ENCODE data around the gene ATXN1. TPM values are rescaled to one million over a fixed set of nuclear protein-coding genes. Genes with fewer than 3 reads are reported as not detected.

Gene ATXN1
- total and polyA plus RNA-seq, 2 experiments from 2014 or later, result 4.8 to 9.1 TPM

DNA sequence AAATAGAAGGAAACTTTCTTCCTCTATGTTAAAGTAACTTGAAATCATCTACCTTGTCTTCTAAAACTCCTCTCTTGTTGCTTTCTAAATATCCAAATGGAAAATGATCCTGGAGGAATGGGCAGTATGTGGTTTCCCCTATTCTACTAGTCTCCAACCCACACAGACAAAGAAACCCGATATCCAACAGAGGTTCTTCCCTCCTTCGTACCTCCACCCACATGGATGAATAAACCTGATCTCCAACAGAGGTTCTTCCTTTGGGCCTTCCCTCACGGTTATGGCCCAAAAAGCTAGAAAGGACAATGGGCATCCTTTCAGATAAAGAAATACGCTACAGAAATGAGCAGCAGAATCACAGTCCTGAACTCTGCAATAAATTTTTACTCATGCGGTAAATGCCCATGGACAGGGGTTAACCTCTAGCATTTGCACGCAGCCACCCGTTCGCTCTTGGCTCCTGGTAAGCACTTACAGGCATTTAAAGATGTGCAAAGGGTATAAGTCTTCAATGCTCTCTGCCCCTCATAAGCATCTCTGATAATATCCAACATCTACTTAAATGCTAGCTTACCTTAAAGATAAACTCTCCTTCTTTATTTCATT, 392.0 kb downstream of the ATXN1 start:
- ATAC-seq (peak; percentile 38; the same call in 1 of the 3 replicates), DNase-seq (ENCODE audit: low spot score) (no peak)
- no peaks in the 10 kb centered on the region for H3K27me3 ChIP-seq (ENCODE audit: insufficient read depth)
- H3K4me2 ChIP-seq, result no peak overlapping the region
- H3K9me2 ChIP-seq (ENCODE audit: insufficient read depth), result peaks cover 2% of the 10 kb centered on the region; the same call in 1 of the 2 replicates
- no peak overlapping the region for H3K4me3 ChIP-seq
- no peaks in the 10 kb centered on the region for H4K20me1 ChIP-seq (replicated peaks; ENCODE audit: insufficient read depth)
- Mint-ChIP-seq H3K27me3 (ENCODE audit: insufficient read depth, low read depth, poor library complexity) (peaks cover 2% of the 10 kb centered on the region), H3K4me3 (no peak overlapping the region), H3K4me1 (peaks cover 5% of the 10 kb centered on the region), H3K27ac (no peak overlapping the region), H3K9me3 (no peaks in the 10 kb centered on the region), H3K36me3 (ENCODE audit: low read depth) (no peaks in the 10 kb centered on the region)
- no peaks in the 10 kb centered on the region for H3K79me2 ChIP-seq (replicated peaks; ENCODE audit: insufficient read depth)
- no peak overlapping the region for H3K27ac ChIP-seq (ENCODE audit: low read depth)
- TF ChIP-seq ZNF462 (CRISPR knock-in tag; IDR thresholded peaks at IDR 0.05), result peak; percentile 60; the same call in 1 of the 2 replicates
- TF ChIP-seq CREB1 (CRISPR knock-in tag; IDR thresholded peaks at IDR 0.05; ENCODE audit: low read depth), result no peak
- no peaks in the 10 kb centered on the region for H3F3A ChIP-seq (replicated peaks; ENCODE audit: low read depth)
- no peak overlapping the region for H2AFZ ChIP-seq
- H3K36me3 ChIP-seq (ENCODE audit: insufficient read depth), result no peaks in the 10 kb centered on the region
- H3K4me1 ChIP-seq (ENCODE audit: insufficient read depth), result no peaks in the 10 kb centered on the region

DNA sequence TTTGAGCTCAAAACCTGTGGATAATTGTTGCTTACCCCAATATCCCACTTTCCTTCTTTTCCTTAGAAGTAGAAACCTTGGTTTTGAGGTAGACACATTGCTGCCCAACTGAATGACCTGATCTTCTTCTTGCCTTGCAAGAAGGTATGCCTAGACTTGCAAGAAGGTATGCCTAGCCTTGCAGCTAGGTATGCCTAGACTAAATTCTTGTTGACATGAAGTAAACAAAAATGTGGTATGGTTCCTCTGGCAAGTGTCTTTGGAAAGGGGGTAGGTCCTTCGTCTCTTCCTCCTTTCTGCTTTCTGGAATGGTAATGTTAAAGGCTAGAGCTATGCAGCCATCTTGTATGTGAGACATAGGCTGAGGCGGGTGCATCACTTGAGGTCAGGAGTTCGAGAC, 393.7 kb downstream of the ATXN1 start:
- H3K4me2 ChIP-seq, result no peak overlapping the region
- H3K27me3 ChIP-seq (ENCODE audit: insufficient read depth), result no peaks in the 10 kb centered on the region
- no peaks in the 10 kb centered on the region for H3K36me3 ChIP-seq (ENCODE audit: insufficient read depth)
- Mint-ChIP-seq H3K4me3 (no peak overlapping the region), H3K4me1 (peaks cover 5% of the 10 kb centered on the region), H3K27ac (no peak overlapping the region), H3K36me3 (ENCODE audit: low read depth) (no peaks in the 10 kb centered on the region), H3K27me3 (ENCODE audit: insufficient read depth, low read depth, poor library complexity) (peaks cover 2% of the 10 kb centered on the region), H3K9me3 (no peaks in the 10 kb centered on the region)
- H3K79me2 ChIP-seq (replicated peaks; ENCODE audit: insufficient read depth), result no peaks in the 10 kb centered on the region
- H2AFZ ChIP-seq, result no peak overlapping the region
- DNase-seq (ENCODE audit: low spot score) (no peak), ATAC-seq (no peak)
- no peaks in the 10 kb centered on the region for H3K4me1 ChIP-seq (ENCODE audit: insufficient read depth)
- no peaks in the 10 kb centered on the region for H3F3A ChIP-seq (replicated peaks; ENCODE audit: low read depth)
- H3K27ac ChIP-seq (ENCODE audit: low read depth), result no peak overlapping the region
- H4K20me1 ChIP-seq (replicated peaks; ENCODE audit: insufficient read depth), result no peaks in the 10 kb centered on the region
- peaks cover 5% of the 10 kb centered on the region; the same call in 1 of the 2 replicates for H3K9me2 ChIP-seq (ENCODE audit: insufficient read depth)
- H3K4me3 ChIP-seq, result no peak overlapping the region
- no peak for TF ChIP-seq ZNF114 (CRISPR knock-in tag; IDR thresholded peaks at IDR 0.05)
- TF ChIP-seq CTCF (conservative IDR thresholded peaks at IDR 0.05; ENCODE audit: low read depth in 2 of 2), result no peak
- no peak for TF ChIP-seq ZNF331 (CRISPR knock-in tag; IDR thresholded peaks at IDR 0.05; ENCODE audit: low read depth)
- no peak for TF ChIP-seq NANOG (IDR thresholded peaks at IDR 0.05; ENCODE audit: borderline replicate concordance)
- TF ChIP-seq STAT1 (IDR thresholded peaks at IDR 0.05; ENCODE audit: unreplicated experiment), result no peak
- no peak for TF ChIP-seq EZH2phosphoT487 (IDR thresholded peaks at IDR 0.05; ENCODE audit: unreplicated experiment)

Data from GM23338 (cell line).